Progenitor cell of endocrine pancreas (in vitro differentiated cells): ENCODE results near the gene CCDC9B. TPM values are rescaled to one million over a fixed set of nuclear protein-coding genes. Genes with fewer than 3 reads are reported as not detected.

Experiments
- DNase-seq: peaks from one replicate; pipeline ENCODE4 v3.0.0; 2021; ENCODE audit warnings: low spot score; ENCODE audit not compliant: unreplicated experiment
- H3K27ac Mint-ChIP-seq: 2 replicates; pipeline ENCODE4 v1.8.0; 2021; ENCODE audit warnings: mild to moderate bottlenecking, moderate library complexity, mixed read lengths
- H3K27me3 Mint-ChIP-seq: 2 replicates; pipeline ENCODE4 v1.8.0; 2021; ENCODE audit warnings: mixed read lengths
- H3K36me3 Mint-ChIP-seq: 2 replicates; pipeline ENCODE4 v1.8.0; 2022; ENCODE audit warnings: mixed read lengths; ENCODE audit not compliant: insufficient read depth
- H3K4me1 Mint-ChIP-seq: 2 replicates; pipeline ENCODE4 v1.8.0; 2021; ENCODE audit warnings: low read depth, mixed read lengths
- H3K4me3 Mint-ChIP-seq: 2 replicates; pipeline ENCODE4 v1.8.0; 2021; ENCODE audit warnings: low read depth, mild to moderate bottlenecking, moderate library complexity, mixed read lengths
- H3K9me3 Mint-ChIP-seq: 2 replicates; pipeline ENCODE4 v1.8.0; 2021; ENCODE audit warnings: low read depth, mixed read lengths
- CTCF ChIP-seq: fragments of 200-600 bp; sonication (generic); IDR thresholded peaks from one replicate; pipeline ENCODE4 v1.5.0; 2021; ENCODE audit warnings: antibody characterized with exemption, mild to moderate bottlenecking; ENCODE audit not compliant: unreplicated experiment
- total RNA-seq: library from RNA; stranded (reverse); gene quantifications from 2 replicates; pipeline ENCODE4 v1.2.1, GENCODE V29; 2021

Gene CCDC9B
- total RNA-seq, 1 donor from 2014 or later: 0.07 TPM

- no peaks in the 10 kb centered on the region for H3K9me3 Mint-ChIP-seq
- H3K27ac Mint-ChIP-seq: peak within 1 kb of the TSS; percentile 95
- H3K4me3 Mint-ChIP-seq: peak within 1 kb of the TSS; percentile 98
- peaks cover 23% of the 10 kb centered on the region for H3K4me1 Mint-ChIP-seq
- peak; percentile 73 for DNase-seq
- TF ChIP-seq CTCF: no peak
- peaks cover 17% of the 10 kb centered on the region for H3K36me3 Mint-ChIP-seq
- H3K27me3 Mint-ChIP-seq: peaks cover 3% of the 10 kb centered on the region
Observed at GRCh38 chr15:40382580-40383456, 42.1 kb upstream of the CCDC9B start, which contains the start of gene KNSTRN. TSS of gene KNSTRN (plus strand) at chr15:40382721. CDS start at chr15:40382836, 115 bp downstream.

- Mint-ChIP-seq H3K4me1 (peaks cover 23% of the 10 kb centered on the region), H3K4me3 (no peak overlapping the region), H3K36me3 (peaks cover 11% of the 10 kb centered on the region), H3K27ac (peak overlapping the region; percentile 95), H3K9me3 (no peaks in the 10 kb centered on the region), H3K27me3 (peaks cover 3% of the 10 kb centered on the region)
- TF ChIP-seq CTCF: no peak
- no peak for DNase-seq
Observed at GRCh38 chr15:40381818-40382529, 41.2 kb upstream of the CCDC9B start.

DNA sequence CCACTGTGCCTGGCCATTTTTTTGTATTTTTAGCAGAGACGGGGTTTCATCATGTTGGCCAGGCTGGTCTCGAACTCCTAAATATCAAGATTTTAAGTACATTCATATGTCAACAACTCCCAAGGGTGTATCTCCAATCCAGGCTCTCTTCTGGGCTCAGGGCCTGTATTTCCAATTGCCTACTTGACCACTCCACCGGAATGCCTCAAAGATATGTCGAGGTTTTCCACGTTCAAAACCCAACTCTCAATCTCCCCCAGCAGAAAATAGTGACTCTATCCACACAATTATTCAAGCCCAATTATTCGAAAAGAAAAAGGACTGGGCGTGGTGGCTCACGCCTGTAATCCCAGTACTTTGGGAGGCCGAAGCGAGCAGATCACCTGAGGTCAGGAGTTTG, 39.9 kb upstream of the CCDC9B start:
- Mint-ChIP-seq H3K36me3 (peaks cover 6% of the 10 kb centered on the region), H3K9me3 (no peaks in the 10 kb centered on the region), H3K4me3 (no peak overlapping the region), H3K4me1 (peaks cover 23% of the 10 kb centered on the region), H3K27me3 (peaks cover 3% of the 10 kb centered on the region), H3K27ac (no peak overlapping the region)
- no peak for TF ChIP-seq CTCF
- no peak for DNase-seq

DNA sequence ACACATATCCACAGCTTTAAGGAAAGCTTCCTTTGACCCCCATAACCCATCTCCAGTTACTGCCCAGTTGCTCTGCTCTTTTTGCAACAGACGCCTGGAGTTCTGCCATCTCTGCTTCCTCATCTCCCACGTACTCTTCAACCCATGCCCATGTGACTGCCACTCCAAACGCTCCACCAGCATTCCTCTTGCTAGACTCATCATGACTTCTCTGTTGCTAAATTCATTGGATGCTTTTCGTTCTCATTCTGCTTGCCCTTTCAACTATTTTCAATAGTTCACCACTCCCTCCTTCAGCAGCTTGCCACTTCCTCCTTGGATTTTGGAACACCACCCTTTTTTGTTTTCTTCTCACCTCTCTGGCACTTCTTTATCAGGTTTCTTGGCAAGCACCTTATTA, 39.1 kb upstream of the CCDC9B start:
- Mint-ChIP-seq H3K9me3 (no peaks in the 10 kb centered on the region), H3K4me3 (no peak overlapping the region), H3K27me3 (peaks cover 3% of the 10 kb centered on the region), H3K27ac (no peak overlapping the region), H3K4me1 (peaks cover 19% of the 10 kb centered on the region), H3K36me3 (peaks cover 1% of the 10 kb centered on the region)
- no peak for TF ChIP-seq CTCF
- DNase-seq: no peak

DNA sequence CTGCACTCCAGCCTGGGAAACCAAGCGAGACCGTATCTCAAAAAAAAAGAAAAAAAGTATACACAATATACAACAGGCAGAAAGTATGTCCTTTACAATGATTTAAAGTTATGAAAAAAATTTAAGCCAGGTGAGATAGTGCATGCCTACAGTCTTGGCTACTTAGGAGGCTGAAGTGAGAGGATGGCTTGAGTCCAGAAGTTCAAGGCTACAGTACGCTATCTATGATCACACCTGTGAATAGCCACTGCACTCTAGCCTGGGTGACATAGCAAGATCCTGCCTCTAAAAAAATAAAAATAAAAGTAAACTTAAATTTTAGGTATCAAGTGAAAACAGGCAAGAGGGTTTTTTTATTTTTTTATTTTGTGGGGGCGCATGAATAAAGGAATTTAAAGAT, 38.6 kb upstream of the CCDC9B start:
- no peak for DNase-seq
- Mint-ChIP-seq H3K36me3 (peaks cover under 1% of the 10 kb centered on the region), H3K4me1 (peaks cover 16% of the 10 kb centered on the region), H3K9me3 (no peaks in the 10 kb centered on the region), H3K4me3 (no peak overlapping the region), H3K27me3 (peaks cover 3% of the 10 kb centered on the region), H3K27ac (no peak overlapping the region)
- TF ChIP-seq CTCF: no peak
